Mammary epithelial cell (primary cell): Measurements from ENCODE around the gene BICDL2.
"Not testable (repeated sequence)": the region's sequence is repeated elsewhere in the genome, so short reads cannot be mapped to it uniquely, and the experiment has no call there.

ENCODE experiments used
- EZH2 ChIP-seq: IDR thresholded peaks from 2 replicates; pipeline ENCODE4 v1.6.1; 2012; ENCODE audit warnings: low read length, inconsistent platforms, borderline replicate concordance
- TF ChIP-seq, protein P1 (sequence below), 2 donors: IDR thresholded peaks in 1 of 2; conservative IDR thresholded peaks in 1 of 2; 2 replicates each; pipeline ENCODE4 v1.5.1; 2011 to 2012; ENCODE audit warnings: inconsistent platforms in 2 of 2, low read length in 2 of 2, mild to moderate bottlenecking in 2 of 2, control low read depth in 1 of 2, low read depth in 1 of 2; ENCODE audit not compliant: insufficient read depth in 1 of 2; ENCODE audit errors: extremely low read depth in 1 of 2

DNA sequence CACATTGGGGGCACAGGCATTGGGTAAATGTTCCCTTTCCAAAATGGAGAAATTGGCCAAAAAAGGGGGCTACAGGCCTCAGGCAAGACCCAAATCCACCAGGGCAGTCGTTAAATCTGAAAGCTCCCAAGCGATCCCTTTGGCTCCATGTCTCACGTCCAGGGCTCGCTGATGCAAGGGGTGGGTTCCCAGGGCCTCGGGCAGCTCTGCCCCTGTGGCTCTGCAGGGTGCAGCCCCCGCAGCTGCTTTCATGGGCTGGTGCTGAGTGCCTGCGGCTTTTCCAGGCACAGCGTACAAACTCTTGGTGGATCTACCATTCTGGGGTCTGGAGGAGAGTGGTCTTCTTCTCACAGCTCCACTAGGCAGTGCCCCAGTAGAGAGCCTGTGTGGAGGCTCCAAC is 46.7 kb upstream of the BICDL2 start:
- TF ChIP-seq, protein P1, sequence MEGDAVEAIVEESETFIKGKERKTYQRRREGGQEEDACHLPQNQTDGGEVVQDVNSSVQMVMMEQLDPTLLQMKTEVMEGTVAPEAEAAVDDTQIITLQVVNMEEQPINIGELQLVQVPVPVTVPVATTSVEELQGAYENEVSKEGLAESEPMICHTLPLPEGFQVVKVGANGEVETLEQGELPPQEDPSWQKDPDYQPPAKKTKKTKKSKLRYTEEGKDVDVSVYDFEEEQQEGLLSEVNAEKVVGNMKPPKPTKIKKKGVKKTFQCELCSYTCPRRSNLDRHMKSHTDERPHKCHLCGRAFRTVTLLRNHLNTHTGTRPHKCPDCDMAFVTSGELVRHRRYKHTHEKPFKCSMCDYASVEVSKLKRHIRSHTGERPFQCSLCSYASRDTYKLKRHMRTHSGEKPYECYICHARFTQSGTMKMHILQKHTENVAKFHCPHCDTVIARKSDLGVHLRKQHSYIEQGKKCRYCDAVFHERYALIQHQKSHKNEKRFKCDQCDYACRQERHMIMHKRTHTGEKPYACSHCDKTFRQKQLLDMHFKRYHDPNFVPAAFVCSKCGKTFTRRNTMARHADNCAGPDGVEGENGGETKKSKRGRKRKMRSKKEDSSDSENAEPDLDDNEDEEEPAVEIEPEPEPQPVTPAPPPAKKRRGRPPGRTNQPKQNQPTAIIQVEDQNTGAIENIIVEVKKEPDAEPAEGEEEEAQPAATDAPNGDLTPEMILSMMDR (conservative IDR thresholded peaks at IDR 0.05 in 1 of 2, IDR thresholded peaks at IDR 0.05 in 1 of 2; ENCODE audit: extremely low read depth in 1 of 2, insufficient read depth in 1 of 2, low read depth in 1 of 2, low read length in 2 of 2) = not testable (repeated sequence)
- TF ChIP-seq EZH2 = not testable (repeated sequence)
